SK-N-DZ (cell line): Measurements from ENCODE around the gene CRB1.

Experiments used
- DNase-seq: peaks from one replicate; pipeline ENCODE4 v3.0.0-alpha.2; 2015; ENCODE audit warnings: low spot score

Gene CRB1

GRCh38 chr1:197303463-197303862 lies 35.4 kb downstream of the CRB1 start:
- no peak for DNase-seq

GRCh38 chr1:197304638-197305200 lies 36.7 kb downstream of the CRB1 start:
- DNase-seq: no peak

- no peak for DNase-seq
Measured at GRCh38 chr1:197305925-197306324, 37.9 kb downstream of the CRB1 start.

GRCh38 chr1:197306381-197307062 lies 38.5 kb downstream of the CRB1 start:
- DNase-seq: no peak

GRCh38 chr1:197307136-197307535 lies 39.1 kb downstream of the CRB1 start:
- no peak for DNase-seq

GRCh38 chr1:197307551-197307950 lies 39.5 kb downstream of the CRB1 start:
- no peak for DNase-seq

GRCh38 chr1:197311081-197311480 lies 43.0 kb downstream of the CRB1 start:
- DNase-seq: no peak

- no peak for DNase-seq
Measured at GRCh38 chr1:197312163-197312562, 44.1 kb downstream of the CRB1 start.

- DNase-seq: no peak
Measured at GRCh38 chr1:197313713-197314112, 45.7 kb downstream of the CRB1 start.

GRCh38 chr1:197314682-197315081 lies 46.6 kb downstream of the CRB1 start:
- DNase-seq: peak; percentile 68

- no peak for DNase-seq
Measured at GRCh38 chr1:197319631-197320030, 51.6 kb downstream of the CRB1 start.

- DNase-seq: no peak
Measured at GRCh38 chr1:197320991-197321531, 53.0 kb downstream of the CRB1 start.

- DNase-seq: no peak
Measured at GRCh38 chr1:197321811-197322210, 53.8 kb downstream of the CRB1 start.

- DNase-seq: no peak
Measured at GRCh38 chr1:197327776-197328364, 59.8 kb downstream of the CRB1 start.

- DNase-seq: no peak
Measured at GRCh38 chr1:197330213-197330612, 62.2 kb downstream of the CRB1 start.

- no peak for DNase-seq
Measured at GRCh38 chr1:197331565-197331964, 63.5 kb downstream of the CRB1 start.

GRCh38 chr1:197333041-197333440 lies 65.0 kb downstream of the CRB1 start:
- DNase-seq: no peak

GRCh38 chr1:197336571-197336970 lies 68.5 kb downstream of the CRB1 start:
- DNase-seq: no peak

- no peak for DNase-seq
Measured at GRCh38 chr1:197339106-197340060, 71.3 kb downstream of the CRB1 start.

GRCh38 chr1:197341626-197342025 lies 73.6 kb downstream of the CRB1 start:
- DNase-seq: no peak

- no peak for DNase-seq
Measured at GRCh38 chr1:197342044-197342565, 74.1 kb downstream of the CRB1 start.

GRCh38 chr1:197342669-197343068 lies 74.6 kb downstream of the CRB1 start:
- DNase-seq: no peak
